ENCODE results near the gene TAX1BP3.
"Not testable (repeated sequence)": the region's sequence is repeated elsewhere in the genome, so short reads cannot be mapped to it uniquely, and the experiment has no call there.

The TAX1BP3 gene

DNA sequence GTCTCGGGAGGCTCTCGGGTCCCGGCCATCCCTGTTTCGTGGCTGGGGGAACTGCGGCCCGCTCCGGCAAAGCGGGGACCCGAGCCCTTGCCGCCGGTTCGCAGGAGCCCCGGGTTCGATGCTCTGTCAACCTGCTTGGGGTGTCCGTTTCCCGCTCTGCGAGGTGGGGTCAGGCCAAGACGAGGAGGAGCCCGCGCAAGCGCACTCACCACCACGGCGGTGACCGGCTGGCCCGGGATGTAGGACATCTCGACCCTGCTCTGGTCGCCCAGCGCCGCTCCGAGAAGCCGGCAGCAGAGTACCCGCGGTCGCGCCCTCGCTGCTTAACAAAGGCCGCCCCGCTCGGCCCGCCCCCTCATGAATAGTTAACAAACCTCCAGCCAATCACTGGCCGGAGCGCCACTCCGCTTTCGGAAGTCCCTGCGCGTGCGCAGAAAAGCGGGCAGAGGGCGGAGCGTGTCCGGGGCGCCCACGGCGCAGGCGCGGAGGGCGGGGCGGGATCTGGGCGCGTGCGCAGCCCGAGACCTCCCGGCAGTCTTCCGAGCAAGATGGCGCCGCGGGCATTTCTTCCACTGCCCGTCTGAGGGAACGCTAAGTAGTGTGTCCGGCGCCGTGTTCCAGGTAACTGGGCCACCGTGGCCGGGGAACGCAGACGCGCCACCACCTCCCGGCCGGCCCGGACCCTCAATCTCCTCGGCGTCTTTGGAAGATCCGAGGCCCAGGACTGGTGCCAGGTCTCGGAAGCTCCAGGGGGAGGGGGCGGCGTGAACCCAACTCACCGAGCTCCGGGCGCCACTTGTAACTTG is at the start of gene TAX1BP3, which contains the start of gene EMC6:
TSS of gene TAX1BP3 (minus strand) at position 300 of the 806 bp plus-strand sequence. CDS start at position 248, 52 bp downstream.
TSS of gene EMC6 (plus strand) at position 534 of the 806 bp plus-strand sequence. CDS start 335 bp downstream, outside the sequence.
- DNase-seq, result peak; percentile 100

GRCh38 chr17:3715296-3715695 is 46.9 kb upstream of the TAX1BP3 start:
- no peak for DNase-seq

DNA sequence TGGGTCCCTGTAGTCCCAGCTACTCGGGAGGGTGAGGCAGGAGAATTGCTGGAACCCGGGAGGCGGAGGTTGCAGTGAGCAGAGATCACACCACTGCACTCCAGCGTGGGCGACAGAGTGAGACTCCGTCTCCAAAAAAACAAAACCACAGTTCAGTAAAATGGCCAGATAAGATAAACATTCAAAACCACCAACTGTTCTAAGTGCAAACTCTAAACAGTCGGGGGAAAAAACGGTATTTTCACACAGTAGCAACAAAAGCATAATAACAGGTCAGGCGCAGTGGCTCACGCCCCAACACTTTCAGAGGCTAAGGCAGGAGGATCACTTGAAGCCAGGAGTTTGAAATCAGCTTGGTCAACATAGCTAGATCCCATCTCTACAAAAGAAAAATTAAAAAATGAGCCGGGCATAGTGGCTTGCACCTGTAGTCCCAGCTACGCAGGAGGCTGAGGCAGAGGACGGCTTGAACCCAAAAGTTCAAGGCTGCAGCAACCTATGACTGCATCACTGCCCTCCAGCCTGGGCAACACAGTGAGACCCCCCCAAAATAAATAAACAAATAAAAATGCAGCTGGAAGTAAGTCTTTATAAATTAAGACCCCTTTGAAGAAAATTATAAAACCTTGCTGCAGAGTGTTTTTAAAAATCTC is 44.6 kb upstream of the TAX1BP3 start:
- no peak for DNase-seq

DNA sequence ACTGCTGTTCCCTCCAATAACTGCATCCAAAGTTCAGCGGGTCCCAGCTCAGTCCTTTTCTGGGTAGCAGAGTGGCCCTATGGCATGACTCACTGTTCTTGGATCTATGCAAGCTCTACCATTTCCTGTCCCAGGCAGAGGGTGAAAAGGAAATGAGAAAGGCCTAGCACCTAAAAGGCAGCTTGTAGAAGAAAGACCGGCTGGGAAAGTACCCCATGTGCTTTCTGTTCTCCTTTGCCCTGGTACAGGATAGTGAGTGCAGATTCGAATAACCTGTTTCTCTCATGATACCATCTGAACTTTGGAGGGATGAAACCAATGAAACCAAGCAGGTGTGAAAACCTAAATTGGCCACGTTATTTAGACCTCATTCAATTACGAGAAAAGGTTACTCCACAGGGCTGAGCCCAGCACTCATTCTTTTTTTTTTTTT is 42.6 kb upstream of the TAX1BP3 start:
- DNase-seq, result peak; percentile 92

DNA sequence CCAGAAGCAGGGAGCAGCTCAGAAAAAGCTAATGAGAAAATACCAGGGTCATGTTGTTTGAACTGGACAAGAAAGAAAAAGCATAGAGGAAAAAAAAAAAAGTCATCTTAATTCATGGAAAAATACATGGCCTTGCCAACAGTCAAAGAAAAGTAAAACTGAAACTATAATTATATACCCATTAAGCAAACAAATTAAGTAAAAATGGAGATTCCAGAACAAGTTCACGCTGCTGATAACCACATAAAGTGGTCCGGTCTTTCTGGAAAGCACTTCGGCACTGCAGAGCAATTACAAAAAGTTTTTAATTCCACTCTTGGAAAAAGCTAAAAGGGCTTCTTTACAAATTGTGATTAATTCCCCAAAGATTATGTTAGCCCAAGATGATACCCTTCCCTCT is 40.0 kb upstream of the TAX1BP3 start:
- peak; percentile 34 for DNase-seq

- DNase-seq, result not testable (repeated sequence)
Observed at GRCh38 chr17:3705718-3705984, 37.3 kb upstream of the TAX1BP3 start.

GRCh38 chr17:3704931-3705717 is 36.7 kb upstream of the TAX1BP3 start:
- no peak for DNase-seq

DNA sequence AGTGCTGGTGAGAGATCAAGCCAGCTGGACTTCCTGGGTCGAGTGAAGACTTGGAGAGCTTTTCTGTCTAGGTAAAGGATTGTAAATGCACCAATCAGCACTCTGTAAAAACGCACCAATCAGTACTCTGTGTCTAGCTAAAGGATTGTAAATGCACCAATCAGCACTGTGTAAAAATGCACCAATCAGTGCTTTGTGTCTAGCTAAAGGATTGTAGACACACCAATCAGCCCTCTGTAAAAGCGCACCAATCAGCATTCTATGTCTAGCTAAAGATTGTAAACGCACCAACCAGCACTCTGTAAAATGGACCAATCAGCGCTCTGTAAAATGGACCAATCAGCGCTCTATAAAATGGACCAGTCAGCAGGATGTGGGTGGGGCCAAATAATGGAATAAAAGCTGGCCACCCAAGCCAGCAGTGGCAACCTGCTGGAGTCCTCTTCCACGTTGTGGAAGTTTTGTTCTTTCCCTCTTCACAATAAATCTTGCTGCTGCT is 33.7 kb upstream of the TAX1BP3 start:
- not testable (repeated sequence) for DNase-seq

GRCh38 chr17:3699951-3700350 is 31.6 kb upstream of the TAX1BP3 start:
- DNase-seq, result no peak

- no peak for DNase-seq
Observed at GRCh38 chr17:3698139-3698538, 29.8 kb upstream of the TAX1BP3 start.

DNA sequence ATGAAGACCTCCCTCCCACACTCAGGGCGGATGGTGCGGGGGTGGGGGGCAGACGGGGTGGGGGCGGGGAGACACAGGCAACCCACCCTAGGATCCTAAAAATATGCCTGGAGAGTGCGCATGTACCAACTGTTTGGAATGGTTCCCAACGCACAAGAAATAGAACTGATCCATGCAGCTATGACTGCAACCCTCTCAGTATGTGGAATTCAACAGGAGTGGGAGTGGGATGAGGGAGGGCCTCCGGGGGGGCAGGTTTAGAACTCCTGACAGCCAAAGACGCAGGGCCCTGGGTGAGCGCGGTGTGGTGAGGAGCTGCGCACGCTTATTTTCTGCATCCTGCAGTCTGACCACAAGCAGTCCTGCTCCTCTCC is 28.7 kb upstream of the TAX1BP3 start:
- DNase-seq, result no peak

DNA sequence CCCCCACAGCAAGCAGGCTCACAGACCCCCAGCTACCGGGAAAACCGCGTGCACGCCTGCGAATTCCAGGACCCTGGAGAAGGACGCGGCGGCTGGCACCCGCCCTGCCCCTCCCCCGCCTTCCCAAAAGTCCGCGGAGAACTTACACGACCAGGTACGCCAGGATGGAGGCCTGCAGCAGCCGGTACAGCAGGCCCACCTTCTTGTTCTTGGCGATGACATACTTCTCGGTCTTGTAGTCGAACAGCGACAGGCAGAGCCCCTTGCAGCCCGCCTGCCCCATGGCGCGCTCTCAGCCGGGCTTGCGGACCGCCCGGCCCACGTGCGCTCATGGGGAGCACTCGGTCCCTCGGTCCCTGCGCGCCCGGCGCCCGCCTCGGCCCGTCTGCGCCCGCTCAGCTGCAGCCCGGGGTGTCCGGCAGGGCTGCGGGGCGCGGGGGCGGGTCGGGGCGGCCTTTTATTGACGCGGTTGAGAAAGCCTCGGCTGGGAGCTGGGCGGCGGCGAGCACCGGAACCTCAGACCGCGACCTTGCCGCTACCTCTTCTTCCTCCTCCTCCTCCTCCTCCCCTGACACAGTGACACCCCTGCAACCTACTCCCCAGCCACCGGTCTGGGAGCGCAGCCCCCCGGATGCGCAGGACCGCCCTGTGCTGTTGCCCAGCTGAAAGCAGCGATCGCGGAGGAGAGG is 27.5 kb upstream of the TAX1BP3 start, which contains the start of gene P2RX5:
TSS of gene P2RX5 (minus strand) at position 433 of the 689 bp plus-strand sequence. CDS start at position 283, 150 bp downstream.
- peak; percentile 29 for DNase-seq

- DNase-seq, result no peak
Observed at GRCh38 chr17:3695129-3695722, 26.8 kb upstream of the TAX1BP3 start.

DNA sequence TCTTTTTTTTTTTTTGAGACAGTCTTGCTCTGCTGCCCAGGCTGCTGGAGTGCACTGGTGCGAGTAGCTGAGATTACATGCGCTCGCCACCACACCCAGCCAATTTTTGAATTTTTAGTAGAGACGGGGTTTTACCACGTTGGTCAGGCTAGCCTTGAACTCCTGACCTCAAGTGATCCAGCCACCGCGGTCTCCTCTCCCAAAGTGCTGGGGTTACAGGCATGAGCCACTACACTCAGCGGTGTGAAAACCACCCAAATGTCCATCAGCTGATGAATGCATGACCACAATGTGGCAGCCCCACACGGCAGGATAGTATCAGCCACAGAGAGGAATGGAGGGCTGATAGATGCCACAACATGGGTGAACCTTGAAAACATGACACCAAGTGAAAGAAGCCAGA is 25.5 kb upstream of the TAX1BP3 start:
- DNase-seq, result no peak

DNA sequence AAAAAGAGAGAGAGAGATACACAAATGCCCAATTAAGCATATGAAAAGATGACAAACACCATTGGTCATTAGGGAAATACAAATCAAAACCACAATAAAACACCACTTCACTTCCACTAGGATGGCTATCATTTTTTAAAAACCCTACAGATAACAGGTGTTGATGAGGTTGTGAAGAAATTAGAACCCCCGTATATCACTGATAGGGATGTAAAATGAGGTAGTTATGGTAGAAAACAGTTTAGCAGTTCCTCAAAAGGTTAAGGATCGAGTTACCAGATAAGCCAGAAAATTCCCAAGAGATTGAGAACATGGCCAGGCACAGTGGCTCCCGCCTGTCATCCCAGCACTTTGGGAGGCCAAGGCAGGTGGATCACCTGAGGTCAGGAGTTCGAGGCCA is 24.8 kb upstream of the TAX1BP3 start:
- DNase-seq, result no peak

DNA sequence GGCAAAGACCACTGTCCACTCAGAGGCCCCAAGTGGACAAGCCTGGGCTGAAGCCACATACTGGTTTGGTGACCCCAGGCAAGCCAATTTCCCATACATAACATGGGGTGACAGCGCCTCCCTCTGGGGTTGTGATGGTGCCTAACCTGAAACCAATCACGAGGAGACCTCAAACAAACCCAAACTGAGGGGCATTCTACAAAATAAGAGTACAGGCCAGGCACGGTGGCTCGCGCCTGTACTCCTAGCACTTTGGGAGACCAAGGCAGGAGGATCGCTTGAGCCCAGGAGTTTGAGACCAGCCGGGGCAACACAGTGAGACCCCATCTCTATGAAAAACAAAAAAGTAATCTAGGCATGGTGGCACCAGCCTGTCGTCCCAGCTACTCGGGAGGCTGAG is 24.0 kb upstream of the TAX1BP3 start:
- DNase-seq, result no peak

DNA sequence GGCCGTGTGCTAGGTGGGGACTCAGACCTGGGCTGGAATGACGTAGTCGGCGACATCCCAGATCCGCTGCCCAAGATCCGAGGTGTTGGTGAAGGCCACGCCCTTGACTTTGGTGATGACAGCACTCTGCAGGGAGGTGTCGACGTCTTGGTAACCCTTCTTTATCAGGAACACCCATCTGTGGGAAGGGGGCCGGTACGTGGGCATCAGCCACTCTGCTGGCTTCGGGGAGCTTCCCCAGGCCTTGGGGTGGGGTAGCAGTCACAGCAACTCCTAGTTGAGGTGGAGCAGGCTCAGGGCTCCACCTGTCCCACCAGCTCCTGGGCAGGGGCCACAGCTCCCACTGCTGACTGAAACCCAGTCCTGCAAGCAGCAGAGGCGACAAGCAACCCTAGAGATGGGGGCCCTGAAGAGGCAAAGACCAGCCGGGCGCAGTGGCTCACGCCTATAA is 23.3 kb upstream of the TAX1BP3 start:
- DNase-seq, result no peak

DNA sequence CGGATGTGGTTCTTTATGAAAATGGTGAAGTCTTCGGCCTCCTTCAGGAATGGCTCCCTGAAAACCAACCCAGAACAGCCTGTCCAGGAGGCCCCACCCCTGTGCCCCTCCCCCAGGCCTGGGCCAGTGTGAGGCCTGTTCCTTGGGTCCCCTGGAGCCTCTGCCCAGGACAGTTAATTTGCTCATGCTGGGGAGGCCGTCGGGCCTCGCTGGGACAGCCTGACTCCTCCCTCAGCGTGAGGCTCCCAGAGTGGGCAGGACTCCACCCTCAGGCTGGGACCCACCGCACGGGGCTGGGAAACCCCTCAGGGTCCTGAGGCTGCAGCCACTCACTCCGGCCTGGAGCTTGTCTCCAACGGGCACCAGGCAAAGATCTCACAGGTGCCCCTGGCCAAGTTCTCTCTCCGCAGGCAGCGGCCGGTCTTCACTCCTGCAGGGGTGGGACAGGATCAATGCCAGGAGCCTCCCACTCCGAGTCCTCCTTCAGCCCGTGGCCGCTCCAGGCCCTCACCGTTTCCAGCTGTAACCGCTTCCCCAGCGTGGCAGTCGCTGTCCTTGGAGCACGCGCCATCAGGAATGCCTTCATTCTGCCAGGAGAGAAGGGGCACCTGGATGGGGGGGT is 21.8 kb upstream of the TAX1BP3 start:
- no peak for DNase-seq

- no peak for DNase-seq
Observed at GRCh38 chr17:3689262-3690093, 21.1 kb upstream of the TAX1BP3 start.

DNA sequence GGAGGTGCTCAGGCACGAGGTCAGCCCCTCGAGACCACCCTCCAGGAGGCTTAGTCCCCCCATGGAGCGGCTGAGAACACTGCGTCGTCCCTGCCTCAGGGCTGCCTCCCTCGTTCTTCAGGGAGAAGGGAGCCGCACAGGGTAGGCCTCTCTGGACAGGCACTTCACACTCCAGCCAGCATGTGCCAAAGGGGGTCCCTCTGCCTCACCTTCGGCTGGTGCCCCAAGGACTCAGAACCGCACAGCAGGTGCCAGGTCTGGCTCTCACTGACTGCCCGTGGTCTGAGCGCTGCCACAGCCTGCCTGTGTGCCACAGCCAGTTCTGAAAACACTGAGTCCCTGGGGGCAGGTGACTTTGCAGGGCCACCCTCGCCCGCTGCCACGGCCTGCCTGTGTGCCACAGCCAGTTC is 20.5 kb upstream of the TAX1BP3 start:
- DNase-seq, result no peak
